ENCODE data around the gene RFESD.
"Not testable (repeated sequence)": the region's sequence is repeated elsewhere in the genome, so short reads cannot be mapped to it uniquely, and the experiment has no call there.

RFESD gene

DNA sequence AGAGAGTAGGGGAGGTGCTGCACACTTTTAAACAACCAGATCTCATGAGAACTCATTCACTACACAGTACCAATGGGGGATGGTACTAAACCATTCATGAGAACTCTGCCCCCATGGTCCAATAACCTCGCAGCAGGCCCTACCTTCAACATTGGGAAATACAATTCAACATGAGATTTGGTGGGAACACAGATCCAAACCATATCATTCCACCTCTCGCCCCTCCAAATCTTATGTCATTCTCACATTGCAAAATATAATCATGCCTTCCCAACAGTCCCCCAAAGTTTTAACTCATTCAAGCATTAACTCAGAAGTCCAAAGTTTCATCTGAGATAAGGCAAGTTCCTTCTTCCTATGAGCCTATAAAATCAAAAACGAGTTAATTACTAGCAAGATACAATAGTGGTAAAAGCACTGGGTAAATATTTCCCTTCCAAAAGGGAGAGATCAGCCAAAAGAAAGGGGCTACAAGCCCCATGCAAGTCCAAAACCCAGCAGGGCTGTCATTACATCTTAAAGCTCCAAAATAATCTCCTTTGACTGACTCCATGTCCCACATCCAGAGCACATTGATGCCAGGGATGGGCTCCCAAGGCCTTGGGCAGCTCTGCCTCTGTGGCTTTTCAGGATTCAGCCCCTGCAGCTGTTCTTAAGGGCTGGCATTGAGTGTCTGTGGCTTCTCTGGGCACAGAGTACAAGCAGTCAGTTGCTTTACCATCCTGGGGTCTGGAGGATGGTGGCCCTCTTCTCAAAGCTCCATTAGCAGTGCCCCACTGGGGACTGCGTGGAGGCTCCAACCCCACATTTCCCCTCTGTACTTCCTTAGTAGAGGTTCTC, 18.4 kb upstream of the RFESD start:
- DNase-seq (ENCODE audit: low read depth in 3 of 3, low spot score in 1 of 3) = no peak

DNA sequence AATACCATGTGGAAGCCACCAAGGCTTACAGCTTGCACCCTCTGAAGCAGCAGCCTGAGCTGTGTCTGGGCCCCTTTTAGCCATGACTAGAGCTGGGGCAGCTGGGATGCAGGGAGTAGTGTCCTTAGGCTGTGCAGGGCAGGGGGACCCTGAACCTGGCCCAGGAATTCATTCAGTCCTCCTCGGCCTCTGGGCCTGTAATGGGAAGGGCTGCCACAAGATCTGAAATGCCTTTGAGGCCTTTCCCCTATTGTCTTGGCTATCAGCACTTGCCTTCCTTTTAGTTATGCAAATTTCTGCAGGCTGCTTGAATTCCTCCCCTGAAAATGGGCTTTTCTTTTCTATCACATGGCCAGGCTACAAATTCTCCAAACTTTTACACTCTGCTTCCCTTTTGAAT, 17.6 kb upstream of the RFESD start:
- DNase-seq (ENCODE audit: low read depth in 3 of 3, low spot score in 1 of 3) = no peak

- DNase-seq (ENCODE audit: low read depth in 3 of 3, low spot score in 1 of 3) = no peak
These were observed 16.1 kb upstream of the RFESD start for GRCh38 chr5:95630394-95630917.

- DNase-seq (ENCODE audit: low read depth in 3 of 3, low spot score in 1 of 3) = no peak
These were observed 15.2 kb upstream of the RFESD start for GRCh38 chr5:95631255-95631958.

DNA sequence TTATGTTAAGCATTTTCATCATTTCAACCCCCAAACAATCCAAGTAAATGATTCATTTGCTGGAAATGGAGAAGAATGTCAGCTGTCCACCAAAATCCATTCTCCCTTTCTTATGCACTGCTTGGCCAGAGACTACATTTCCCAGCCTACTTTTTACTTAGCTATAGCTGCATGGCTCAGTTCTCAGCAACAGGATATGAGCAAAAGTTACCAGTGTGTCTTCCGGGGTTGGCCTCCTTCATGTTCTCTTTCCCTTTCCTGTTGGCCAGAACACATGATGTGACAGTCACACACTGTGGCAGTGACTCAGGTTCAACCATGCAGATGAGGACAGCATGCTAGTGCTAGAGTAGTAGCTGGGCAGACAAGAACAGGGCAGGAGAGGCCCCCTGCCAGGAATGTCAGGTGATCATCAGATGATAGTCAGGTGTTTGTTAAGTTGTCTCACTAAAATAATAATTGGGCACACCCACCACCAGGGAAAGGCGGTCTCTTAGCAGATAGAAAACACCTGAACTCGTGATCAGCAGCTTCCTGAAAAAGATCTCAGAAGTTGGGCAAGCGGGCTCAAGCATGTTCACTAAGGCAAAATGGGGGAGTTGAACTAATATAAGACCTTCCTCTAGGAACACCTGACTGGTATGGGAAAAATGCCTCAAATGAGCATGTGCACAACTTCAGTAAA, 14.4 kb upstream of the RFESD start:
- peak; percentile 39 to 42 (median 42) for DNase-seq (ENCODE audit: low read depth in 3 of 3, low spot score in 1 of 3)

- DNase-seq (ENCODE audit: low read depth in 3 of 3, low spot score in 1 of 3) = not testable (repeated sequence)
These were observed 13.6 kb upstream of the RFESD start for GRCh38 chr5:95632942-95633341.

DNA sequence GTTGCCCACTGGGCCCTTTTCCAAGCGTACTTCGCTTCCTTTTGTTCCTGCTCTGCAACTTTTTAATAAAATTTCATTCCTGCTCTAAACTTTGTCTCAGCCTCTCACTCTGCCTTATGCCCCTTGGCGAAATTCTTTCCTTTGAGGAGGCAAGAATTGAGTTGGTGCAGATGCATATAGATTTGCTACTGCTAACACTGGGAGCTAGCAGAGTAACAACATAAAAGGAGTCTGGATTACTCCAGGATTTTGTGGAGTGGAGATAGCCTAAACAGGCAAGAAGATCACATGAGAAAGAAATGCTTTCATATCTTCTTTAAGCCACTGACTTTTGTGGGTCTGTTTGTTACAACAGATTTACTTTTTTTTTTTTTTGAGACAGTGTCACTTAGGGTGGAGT, 12.9 kb upstream of the RFESD start:
- no peak for DNase-seq (ENCODE audit: low read depth in 3 of 3, low spot score in 1 of 3)

DNA sequence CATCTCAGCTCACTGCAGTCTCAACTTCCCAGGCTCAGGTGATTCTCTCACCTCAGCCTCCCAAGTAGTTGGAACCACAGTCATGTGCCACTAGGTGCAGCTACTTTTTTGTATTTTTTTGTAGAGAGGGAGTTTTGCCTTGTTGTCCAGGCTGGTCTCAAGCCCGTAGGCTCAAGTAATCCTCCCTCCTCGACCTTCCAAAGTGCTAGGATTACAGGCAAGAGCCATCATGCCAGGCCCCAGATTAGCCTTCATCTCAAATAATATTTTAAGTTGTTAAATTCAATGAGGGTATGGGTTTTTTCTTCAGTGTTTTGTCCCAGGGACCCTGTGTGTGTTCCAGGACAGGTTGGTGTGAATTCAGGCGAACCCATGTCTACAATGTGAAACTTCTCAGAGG, 12.5 kb upstream of the RFESD start:
- DNase-seq (ENCODE audit: low read depth in 3 of 3, low spot score in 1 of 3) = no peak

- no peak for DNase-seq (ENCODE audit: low read depth in 3 of 3, low spot score in 1 of 3)
These were observed 7.9 kb upstream of the RFESD start for GRCh38 chr5:95638632-95639031.

GRCh38 chr5:95641741-95642220, 4.8 kb upstream of the RFESD start:
- DNase-seq (ENCODE audit: low read depth in 3 of 3, low spot score in 1 of 3) = no peak

GRCh38 chr5:95643152-95643551, 3.4 kb upstream of the RFESD start:
- no peak for DNase-seq (ENCODE audit: low read depth in 3 of 3, low spot score in 1 of 3)

DNA sequence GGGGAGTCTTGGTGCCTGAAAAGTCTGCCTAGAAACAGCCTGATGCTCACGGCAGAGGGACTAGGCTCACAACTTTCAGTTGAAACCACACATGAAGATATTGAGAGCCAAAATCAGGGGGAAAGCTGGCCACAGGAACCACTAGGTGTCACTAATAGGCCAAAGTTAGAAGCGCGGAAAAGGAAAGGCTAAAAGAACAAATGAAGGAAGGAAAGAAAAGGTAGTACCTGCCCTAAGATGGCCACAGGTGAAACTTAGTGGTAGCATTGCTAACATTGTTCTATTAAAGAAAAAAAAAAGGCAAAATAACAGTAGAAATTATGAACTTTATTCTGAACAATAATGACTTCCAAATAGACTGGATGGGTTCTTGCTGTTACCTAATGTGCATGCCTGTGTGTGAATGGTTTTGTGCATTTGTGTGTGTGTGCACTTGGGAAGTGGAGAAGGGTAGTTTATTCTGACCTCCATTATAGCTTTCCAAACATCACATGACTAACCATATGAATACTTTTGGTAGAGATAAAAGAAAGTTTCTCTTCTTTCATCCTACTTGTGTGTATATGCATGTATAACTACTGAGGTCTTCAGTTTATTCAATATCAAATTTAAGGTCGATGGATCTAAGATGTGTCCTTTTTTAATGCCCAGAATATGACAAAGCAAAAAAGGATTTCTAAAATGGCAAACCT, 2.1 kb upstream of the RFESD start:
- no peak for DNase-seq (ENCODE audit: low read depth in 3 of 3, low spot score in 1 of 3)

DNA sequence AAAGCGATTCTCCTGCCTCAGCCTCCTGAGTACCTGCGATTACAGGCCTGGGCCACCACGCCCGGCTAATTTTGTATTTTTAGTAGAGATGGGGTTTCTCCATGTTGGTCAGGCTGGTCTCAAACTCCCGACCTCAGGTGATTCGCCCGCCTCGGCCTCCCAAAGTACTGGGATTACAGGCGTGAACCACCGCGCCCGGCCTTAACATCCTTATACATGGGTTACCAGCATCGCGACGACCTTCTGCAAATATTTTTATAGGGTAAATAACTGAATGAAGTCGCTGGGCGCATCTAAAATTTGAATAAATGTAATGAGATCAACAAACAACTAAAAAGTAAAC, 380 bp upstream of the RFESD start:
- DNase-seq (ENCODE audit: low read depth in 3 of 3, low spot score in 1 of 3) = not testable (repeated sequence)

DNA sequence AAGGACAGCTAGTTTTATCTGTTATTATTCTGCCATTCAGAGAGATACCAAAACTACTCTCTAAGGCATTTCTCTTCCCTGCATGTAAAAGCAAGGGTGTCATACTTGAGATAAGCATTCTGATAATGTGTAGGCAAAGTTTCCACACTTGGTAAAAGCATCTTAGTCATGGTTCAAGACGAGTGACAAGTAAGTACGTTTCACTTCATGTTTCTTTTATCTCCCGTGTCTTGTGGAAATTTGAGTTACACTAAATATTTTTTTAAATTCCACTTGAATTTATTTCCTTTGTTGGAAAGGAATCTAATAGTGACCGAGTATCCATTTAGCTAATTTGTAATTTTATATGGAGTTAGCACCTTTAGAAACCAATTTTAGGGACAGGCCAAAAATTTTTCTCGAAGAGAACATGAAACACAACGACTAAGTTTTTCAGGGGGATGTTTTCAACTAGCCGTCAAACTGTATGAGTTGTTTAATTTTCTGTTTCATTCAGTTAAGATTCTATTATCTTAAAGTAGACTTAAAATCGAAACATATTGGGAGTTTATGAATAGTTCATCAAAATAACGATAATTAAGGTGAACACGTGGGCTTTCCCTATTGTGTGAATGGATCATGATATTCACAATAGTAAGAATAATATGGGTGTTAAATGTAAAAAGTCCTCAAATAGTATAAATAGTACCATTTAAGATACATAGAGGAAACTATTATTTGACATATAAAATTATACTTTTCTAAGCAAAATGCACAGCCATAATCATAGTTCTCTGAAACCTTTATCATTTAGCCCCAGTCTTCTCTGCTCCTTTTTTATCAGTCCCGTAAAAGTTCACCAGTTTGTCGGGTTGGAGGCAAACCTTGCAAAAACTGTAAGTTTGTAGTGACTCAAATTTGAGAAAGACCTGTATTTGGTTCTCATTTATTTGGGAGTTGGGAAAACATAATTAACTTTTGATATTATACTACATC, 1.6 kb downstream of the RFESD start:
- no peak for DNase-seq (ENCODE audit: low read depth in 3 of 3, low spot score in 1 of 3)

- DNase-seq (ENCODE audit: low read depth in 3 of 3, low spot score in 1 of 3) = no peak
These were observed 2.7 kb downstream of the RFESD start for GRCh38 chr5:95649274-95649673.

DNA sequence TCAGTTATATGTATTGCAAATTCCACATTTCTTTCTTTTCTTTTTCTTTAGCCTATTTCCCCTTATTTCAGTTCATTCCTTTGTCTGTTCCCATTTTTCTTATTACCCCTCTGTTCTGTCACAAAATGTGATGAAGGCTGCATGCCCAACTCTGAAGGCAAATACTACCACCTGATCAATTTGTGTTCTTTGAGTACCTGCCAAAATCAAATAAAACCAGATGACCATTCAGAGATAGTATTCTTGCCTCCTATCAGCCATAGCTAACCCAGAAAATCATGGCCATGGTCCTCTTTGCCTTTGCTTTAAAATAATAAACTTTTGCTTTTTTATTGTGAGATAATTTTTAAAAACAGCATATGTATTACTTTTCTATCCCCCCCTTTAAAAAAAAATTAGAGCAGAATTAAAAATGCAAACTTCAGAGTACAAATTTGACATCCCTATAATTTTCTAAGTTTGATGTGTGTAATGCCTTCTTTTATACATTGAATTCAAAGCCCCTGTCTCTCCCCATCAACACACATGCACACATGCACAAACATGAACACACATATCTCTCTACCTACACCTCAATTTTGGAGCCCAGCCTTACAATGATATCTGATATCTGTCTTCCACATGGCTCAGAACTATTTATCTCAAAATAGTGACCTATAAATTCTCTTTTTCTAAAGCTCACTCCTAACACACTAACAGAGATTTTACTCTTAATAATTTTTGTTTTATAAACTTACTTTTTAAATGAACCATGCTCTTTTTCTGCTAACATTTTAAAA, 3.5 kb downstream of the RFESD start:
- no peak for DNase-seq (ENCODE audit: low read depth in 3 of 3, low spot score in 1 of 3)

DNA sequence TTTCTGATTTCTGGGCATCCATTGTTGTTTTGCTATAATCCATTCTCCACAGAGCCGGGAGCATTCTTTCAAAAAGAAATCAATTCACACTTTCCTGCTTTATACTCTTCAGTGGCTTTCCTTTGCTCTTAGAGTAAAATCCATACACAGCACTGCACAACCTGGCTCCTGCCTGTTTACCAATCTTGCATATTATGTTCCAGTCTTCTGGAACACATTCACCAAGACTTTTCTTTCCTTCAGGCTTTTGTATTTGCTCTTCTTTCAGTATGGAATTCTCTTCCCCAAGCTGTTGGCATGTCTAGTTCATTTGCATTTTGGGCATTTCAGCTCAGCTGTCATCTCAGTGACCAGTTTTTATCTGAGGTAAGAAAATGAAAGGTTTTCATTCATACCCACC, 6.3 kb downstream of the RFESD start:
- DNase-seq (ENCODE audit: low read depth in 3 of 3, low spot score in 1 of 3) = no peak

DNA sequence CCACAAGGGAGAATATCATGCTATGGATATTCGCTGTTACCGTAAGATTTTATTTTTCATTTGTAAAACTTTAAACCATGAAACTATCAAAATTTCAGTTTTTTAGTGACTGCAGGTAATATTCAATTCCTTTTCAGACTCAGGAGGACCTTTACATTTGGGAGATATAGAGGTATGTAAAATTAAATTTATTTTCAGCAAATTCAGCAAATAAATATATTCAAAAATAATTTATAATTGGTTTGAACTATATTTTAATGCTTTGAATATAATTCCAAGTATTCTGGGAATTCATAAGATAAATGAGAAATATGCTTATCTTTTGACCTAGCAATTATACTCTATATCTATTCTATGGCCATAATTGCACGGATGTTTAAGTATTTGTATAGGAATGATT, 7.6 kb downstream of the RFESD start:
- DNase-seq (ENCODE audit: low read depth in 3 of 3, low spot score in 1 of 3) = no peak

- DNase-seq (ENCODE audit: low read depth in 3 of 3, low spot score in 1 of 3) = no peak
These were observed 9.0 kb downstream of the RFESD start for GRCh38 chr5:95655575-95655974.

All from stimulated activated CD4-positive, alpha-beta T cell treated with anti-CD3 and anti-CD28 coated beads, TNF-alpha, amount 100 ng/mL, for 1 hour (primary cell).